Loucy (cell line): Measurements from ENCODE around the gene PSMF1.

Source experiments
- H2AFZ ChIP-seq: fragments of 200-600 bp; sonication (generic); 2 replicates; pipeline ENCODE4 v1.6.0; 2016; ENCODE audit warnings: antibody characterized with exemption, mild to moderate bottlenecking, low read length, moderate library complexity
- H3F3A ChIP-seq: fragments of 200-600 bp; 2 replicates; pipeline ENCODE4 v1.6.0; 2016; ENCODE audit warnings: antibody characterized with exemption, low read depth, mild to moderate bottlenecking
- H3K27me3 ChIP-seq: fragments of 200-600 bp; sonication (generic); 2 replicates; pipeline ENCODE4 v1.6.1; 2014; ENCODE audit warnings: low read length, mild to moderate bottlenecking; ENCODE audit not compliant: insufficient read depth, poor library complexity, severe bottlenecking
- H3K36me3 ChIP-seq: fragments of 200-600 bp; sonication (generic); 2 replicates; pipeline ENCODE4 v1.6.1; 2016; ENCODE audit warnings: low read length; ENCODE audit not compliant: insufficient read depth
- H3K4me1 ChIP-seq: fragments of 200-600 bp; sonication (generic); 2 replicates; pipeline ENCODE4 v1.5.1; 2014; ENCODE audit warnings: low read length, mild to moderate bottlenecking; ENCODE audit not compliant: insufficient read depth, poor library complexity, severe bottlenecking
- H3K4me2 ChIP-seq: fragments of 200-600 bp; sonication (generic); 2 replicates; pipeline ENCODE4 v1.6.0; 2014; ENCODE audit warnings: antibody characterized with exemption, low read length, low read depth, mild to moderate bottlenecking; ENCODE audit not compliant: poor library complexity, severe bottlenecking
- H3K4me3 ChIP-seq: fragments of 200-600 bp; sonication (generic); 2 replicates; pipeline ENCODE4 v1.5.1; 2014; ENCODE audit warnings: low read length, mild to moderate bottlenecking, mixed read lengths; ENCODE audit not compliant: poor library complexity, severe bottlenecking
- H3K79me2 ChIP-seq: fragments of 200-600 bp; sonication (generic); 2 replicates; pipeline ENCODE4 v1.6.1; 2014; ENCODE audit warnings: low read length; ENCODE audit not compliant: insufficient read depth
- H3K9ac ChIP-seq: fragments of 200-600 bp; sonication (generic); 2 replicates; pipeline ENCODE4 v1.6.0; 2014; ENCODE audit warnings: mild to moderate bottlenecking, low read depth, low read length, moderate library complexity; ENCODE audit not compliant: poor library complexity, severe bottlenecking
- H3K9me2 ChIP-seq: fragments of 200-600 bp; sonication (generic); replicated peaks from 2 replicates; pipeline ENCODE4 v1.6.1; 2016; ENCODE audit warnings: low read depth, low read length, mixed read lengths
- H3K9me3 ChIP-seq: fragments of 200-600 bp; sonication (generic); 2 replicates; pipeline ENCODE4 v1.6.1; 2014; ENCODE audit warnings: mild to moderate bottlenecking, antibody characterized with exemption, low read length, low read depth; ENCODE audit not compliant: insufficient read depth
- H4K20me1 ChIP-seq: fragments of 200-600 bp; sonication (generic); 2 replicates; pipeline ENCODE4 v1.6.0; 2014; ENCODE audit warnings: antibody characterized with exemption, low read length, mild to moderate bottlenecking; ENCODE audit not compliant: insufficient read depth, poor library complexity, severe bottlenecking
- EZH2phosphoT487 ChIP-seq: fragments of 200-600 bp; IDR thresholded peaks from 2 replicates; pipeline ENCODE4 v1.6.1; 2018; ENCODE audit warnings: antibody characterized with exemption, mild to moderate bottlenecking, moderate library complexity, borderline replicate concordance
- TF ChIP-seq, protein P1 (sequence below): fragments of 200-600 bp; sonication (generic); conservative IDR thresholded peaks from 2 replicates; pipeline ENCODE4 v1.5.1; 2014; ENCODE audit warnings: mild to moderate bottlenecking, antibody characterized with exemption, low read length

PSMF1 gene, protein sequence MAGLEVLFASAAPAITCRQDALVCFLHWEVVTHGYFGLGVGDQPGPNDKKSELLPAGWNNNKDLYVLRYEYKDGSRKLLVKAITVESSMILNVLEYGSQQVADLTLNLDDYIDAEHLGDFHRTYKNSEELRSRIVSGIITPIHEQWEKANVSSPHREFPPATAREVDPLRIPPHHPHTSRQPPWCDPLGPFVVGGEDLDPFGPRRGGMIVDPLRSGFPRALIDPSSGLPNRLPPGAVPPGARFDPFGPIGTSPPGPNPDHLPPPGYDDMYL

DNA sequence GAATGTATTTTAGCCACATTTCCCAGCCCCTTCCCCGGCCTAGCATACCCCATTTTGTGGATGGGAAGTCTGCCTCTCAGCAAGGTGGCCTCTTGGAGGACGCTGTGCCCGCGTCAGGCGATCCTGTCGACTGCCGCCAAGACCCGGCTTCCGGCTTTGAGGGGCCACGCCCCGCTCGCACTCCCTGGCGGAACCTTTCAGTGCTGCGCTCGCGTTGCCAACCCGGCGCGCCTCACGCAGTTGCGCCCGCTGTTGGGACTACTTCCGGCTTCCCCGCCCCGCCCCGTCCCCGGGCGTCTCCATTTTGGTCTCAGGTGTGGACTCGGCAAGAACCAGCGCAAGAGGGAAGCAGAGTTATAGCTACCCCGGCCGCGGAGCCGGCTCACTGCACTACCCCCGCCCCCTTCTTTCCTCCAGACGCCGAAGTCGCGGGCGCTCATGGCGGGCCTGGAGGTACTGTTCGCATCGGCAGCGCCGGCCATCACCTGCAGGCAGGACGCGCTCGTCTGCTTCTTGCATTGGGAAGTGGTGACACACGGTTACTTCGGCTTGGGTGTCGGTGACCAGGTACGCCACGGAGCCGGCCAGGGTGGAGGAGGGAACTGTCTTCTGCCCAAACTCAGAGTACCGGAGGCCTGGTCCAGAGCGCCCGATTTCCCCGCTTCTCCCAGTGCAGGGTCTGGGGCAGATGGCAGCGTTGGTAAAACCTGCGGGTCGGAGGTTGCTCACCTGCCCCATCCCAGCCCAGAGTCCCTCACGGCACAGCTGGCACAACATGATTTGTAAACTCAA, at the start of gene PSMF1:
TSS of gene PSMF1 (plus strand) at position 267 of the 792 bp plus-strand sequence. CDS start at position 439, 172 bp downstream.
- TF ChIP-seq EZH2phosphoT487: no peak
- TF ChIP-seq, protein P1, sequence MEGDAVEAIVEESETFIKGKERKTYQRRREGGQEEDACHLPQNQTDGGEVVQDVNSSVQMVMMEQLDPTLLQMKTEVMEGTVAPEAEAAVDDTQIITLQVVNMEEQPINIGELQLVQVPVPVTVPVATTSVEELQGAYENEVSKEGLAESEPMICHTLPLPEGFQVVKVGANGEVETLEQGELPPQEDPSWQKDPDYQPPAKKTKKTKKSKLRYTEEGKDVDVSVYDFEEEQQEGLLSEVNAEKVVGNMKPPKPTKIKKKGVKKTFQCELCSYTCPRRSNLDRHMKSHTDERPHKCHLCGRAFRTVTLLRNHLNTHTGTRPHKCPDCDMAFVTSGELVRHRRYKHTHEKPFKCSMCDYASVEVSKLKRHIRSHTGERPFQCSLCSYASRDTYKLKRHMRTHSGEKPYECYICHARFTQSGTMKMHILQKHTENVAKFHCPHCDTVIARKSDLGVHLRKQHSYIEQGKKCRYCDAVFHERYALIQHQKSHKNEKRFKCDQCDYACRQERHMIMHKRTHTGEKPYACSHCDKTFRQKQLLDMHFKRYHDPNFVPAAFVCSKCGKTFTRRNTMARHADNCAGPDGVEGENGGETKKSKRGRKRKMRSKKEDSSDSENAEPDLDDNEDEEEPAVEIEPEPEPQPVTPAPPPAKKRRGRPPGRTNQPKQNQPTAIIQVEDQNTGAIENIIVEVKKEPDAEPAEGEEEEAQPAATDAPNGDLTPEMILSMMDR: no peak
- Histone ChIP-seq H3F3A (no peaks in the 10 kb centered on the region), H3K4me2 (peak within 1 kb of the TSS; percentile 99), H3K4me3 (peak within 1 kb of the TSS; percentile 85), H3K79me2 (peaks cover 55% of the 10 kb centered on the region), H3K9ac (peak within 1 kb of the TSS; percentile 89), H2AFZ (peak within 1 kb of the TSS; percentile 84), H3K36me3 (no peaks in the 10 kb centered on the region), H3K4me1 (peaks cover 47% of the 10 kb centered on the region), H3K9me2 (no peaks in the 10 kb centered on the region), H3K27me3 (no peaks in the 10 kb centered on the region), H4K20me1 (peaks cover 34% of the 10 kb centered on the region), H3K9me3 (no peaks in the 10 kb centered on the region)

DNA sequence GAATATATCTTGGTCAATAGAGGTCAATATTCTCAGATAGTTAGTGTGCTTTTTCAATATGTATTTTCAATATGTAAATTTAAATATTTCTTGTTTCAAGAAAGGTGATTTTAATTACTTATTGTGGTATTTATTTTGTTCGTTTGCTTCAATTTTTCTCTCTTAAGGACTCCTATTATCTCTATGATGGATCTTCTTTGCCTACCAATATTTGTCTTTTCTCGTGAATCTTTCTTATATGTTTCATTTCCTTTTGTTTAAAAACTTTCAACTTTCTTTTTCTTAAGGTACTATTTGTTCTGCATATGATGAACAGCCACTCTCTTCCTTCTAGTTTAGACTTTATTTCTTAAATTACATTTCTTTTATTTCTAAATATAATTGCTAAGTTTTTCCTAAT, 46.1 kb upstream of the PSMF1 start:
- no peak overlapping the region for H2AFZ ChIP-seq
- TF ChIP-seq, protein P1: no peak
- TF ChIP-seq EZH2phosphoT487: no peak
- no peaks in the 10 kb centered on the region for H3K79me2 ChIP-seq
- H3K4me1 ChIP-seq: no peaks in the 10 kb centered on the region
- no peaks in the 10 kb centered on the region for H3K9me3 ChIP-seq
- no peaks in the 10 kb centered on the region for H3K27me3 ChIP-seq
- H3K4me3 ChIP-seq: no peak overlapping the region
- H3K36me3 ChIP-seq: no peaks in the 10 kb centered on the region
- no peaks in the 10 kb centered on the region for H3K9me2 ChIP-seq
- H3K4me2 ChIP-seq: no peak overlapping the region
- no peaks in the 10 kb centered on the region for H3F3A ChIP-seq
- H4K20me1 ChIP-seq: no peaks in the 10 kb centered on the region
- H3K9ac ChIP-seq: no peak overlapping the region

DNA sequence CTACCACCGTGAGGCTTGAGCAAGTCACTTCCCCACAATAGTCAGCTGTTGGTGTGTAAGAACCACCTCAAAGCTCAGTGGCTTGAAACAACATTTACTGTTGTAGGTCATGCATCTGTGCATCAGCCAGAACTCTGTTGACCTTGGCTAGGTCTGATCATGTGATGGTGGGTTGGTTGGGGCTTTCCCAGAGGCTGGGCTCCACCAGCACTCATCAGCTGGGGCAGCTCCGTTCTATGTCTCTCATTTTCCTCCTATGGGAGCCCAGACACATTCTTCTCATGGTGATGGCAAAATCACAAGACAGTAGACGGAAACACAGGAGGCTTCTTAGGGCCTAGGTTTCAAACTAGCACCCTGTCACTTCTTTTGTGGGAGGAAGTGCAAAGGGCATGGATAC, 42.8 kb upstream of the PSMF1 start:
- no peaks in the 10 kb centered on the region for H4K20me1 ChIP-seq
- no peaks in the 10 kb centered on the region for H3K27me3 ChIP-seq
- no peak overlapping the region for H3K4me2 ChIP-seq
- TF ChIP-seq, protein P1: no peak
- no peak for TF ChIP-seq EZH2phosphoT487
- H3K9ac ChIP-seq: no peak overlapping the region
- no peaks in the 10 kb centered on the region for H3K9me2 ChIP-seq
- H3K4me3 ChIP-seq: no peak overlapping the region
- no peaks in the 10 kb centered on the region for H3K36me3 ChIP-seq
- H2AFZ ChIP-seq: no peak overlapping the region
- no peaks in the 10 kb centered on the region for H3K9me3 ChIP-seq
- H3K79me2 ChIP-seq: no peaks in the 10 kb centered on the region
- H3K4me1 ChIP-seq: no peaks in the 10 kb centered on the region
- no peaks in the 10 kb centered on the region for H3F3A ChIP-seq
